Measurements from ENCODE around the gene SLC39A11. TPM values are rescaled to one million over a fixed set of nuclear protein-coding genes. Genes with fewer than 3 reads are reported as not detected.
A peak's percentile ranks its signal among the peaks of the same experiment; 100 is the strongest.
"Not testable (repeated sequence)": the region's sequence is repeated elsewhere in the genome, so short reads cannot be mapped to it uniquely, and the experiment has no call there.

Gene SLC39A11
- total RNA-seq, 2 donors from 2014 or later, result 23.3 to 32.5 TPM

GRCh38 chr17:72708682-72709081 lies 383.8 kb downstream of the SLC39A11 start:
- H3K4me3 Mint-ChIP-seq; H3K36me3 Mint-ChIP-seq (ENCODE audit: low read depth); H3K9me3 ChIP-seq (ENCODE audit: control insufficient read depth, low read length, poor library complexity, severe bottlenecking); ATAC-seq; H3K27me3 Mint-ChIP-seq; DNase-seq: not testable (repeated sequence)
- H3K4me1 Mint-ChIP-seq, result peaks cover 13% of the 10 kb centered on the region
- H3K27ac Mint-ChIP-seq, result peak overlapping the region; percentile 71

- ATAC-seq (no peak), DNase-seq (no peak)
- no peak overlapping the region for H3K4me3 Mint-ChIP-seq
- H3K27me3 Mint-ChIP-seq, result no peaks in the 10 kb centered on the region
- no peaks in the 10 kb centered on the region for H3K9me3 ChIP-seq (ENCODE audit: control insufficient read depth, low read length, poor library complexity, severe bottlenecking)
- H3K36me3 Mint-ChIP-seq (ENCODE audit: low read depth), result no peaks in the 10 kb centered on the region
- H3K27ac Mint-ChIP-seq, result no peak overlapping the region
- H3K4me1 Mint-ChIP-seq, result peaks cover 13% of the 10 kb centered on the region
Observed at GRCh38 chr17:72707881-72708280, 384.6 kb downstream of the SLC39A11 start.

- Mint-ChIP-seq H3K4me3 (no peak overlapping the region), H3K36me3 (ENCODE audit: low read depth) (no peaks in the 10 kb centered on the region), H3K27ac (no peak overlapping the region), H3K27me3 (no peaks in the 10 kb centered on the region), H3K4me1 (peaks cover 13% of the 10 kb centered on the region)
- DNase-seq (no peak), ATAC-seq (no peak)
- no peaks in the 10 kb centered on the region for H3K9me3 ChIP-seq (ENCODE audit: control insufficient read depth, low read length, poor library complexity, severe bottlenecking)
Observed at GRCh38 chr17:72706396-72706981, 386.0 kb downstream of the SLC39A11 start.

- DNase-seq (no peak), ATAC-seq (no peak)
- Mint-ChIP-seq H3K27me3 (no peaks in the 10 kb centered on the region), H3K36me3 (ENCODE audit: low read depth) (no peaks in the 10 kb centered on the region), H3K4me1 (peaks cover 11% of the 10 kb centered on the region), H3K4me3 (no peak overlapping the region), H3K27ac (no peak overlapping the region)
- no peaks in the 10 kb centered on the region for H3K9me3 ChIP-seq (ENCODE audit: control insufficient read depth, low read length, poor library complexity, severe bottlenecking)
Observed at GRCh38 chr17:72705905-72706395, 386.5 kb downstream of the SLC39A11 start.

GRCh38 chr17:72702998-72703397 lies 389.5 kb downstream of the SLC39A11 start:
- Mint-ChIP-seq H3K27me3 (no peaks in the 10 kb centered on the region), H3K27ac (no peak overlapping the region), H3K36me3 (ENCODE audit: low read depth) (no peaks in the 10 kb centered on the region), H3K4me3 (no peak overlapping the region), H3K4me1 (no peaks in the 10 kb centered on the region)
- no peaks in the 10 kb centered on the region for H3K9me3 ChIP-seq (ENCODE audit: control insufficient read depth, low read length, poor library complexity, severe bottlenecking)
- DNase-seq (no peak), ATAC-seq (no peak)

GRCh38 chr17:72702136-72702735 lies 390.3 kb downstream of the SLC39A11 start:
- Mint-ChIP-seq H3K27me3 (no peaks in the 10 kb centered on the region), H3K4me3 (no peak overlapping the region), H3K27ac (no peak overlapping the region), H3K36me3 (ENCODE audit: low read depth) (no peaks in the 10 kb centered on the region), H3K4me1 (no peaks in the 10 kb centered on the region)
- no peak for ATAC-seq
- no peaks in the 10 kb centered on the region for H3K9me3 ChIP-seq (ENCODE audit: control insufficient read depth, low read length, poor library complexity, severe bottlenecking)
- DNase-seq, result no peak

DNA sequence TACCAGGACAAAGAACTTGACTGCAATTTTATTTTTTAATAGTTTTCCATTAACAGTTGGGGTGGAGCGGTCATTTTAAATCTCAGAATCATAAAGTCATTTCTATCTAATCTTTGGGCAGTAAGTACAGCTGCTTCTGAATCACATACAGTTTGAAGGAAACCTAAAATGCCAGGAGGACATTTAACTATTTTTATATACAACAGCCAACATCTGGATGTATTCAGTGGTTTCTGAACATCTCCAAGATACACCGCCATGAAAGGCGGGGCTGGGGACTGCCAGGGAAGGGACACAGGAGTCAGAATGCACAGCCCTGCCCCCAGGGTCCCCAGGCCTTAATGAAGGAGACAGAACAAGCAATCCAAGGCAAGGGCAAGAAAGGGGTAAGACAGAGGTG lies 392.3 kb downstream of the SLC39A11 start:
- H3K36me3 Mint-ChIP-seq (ENCODE audit: low read depth), result peaks cover 2% of the 10 kb centered on the region

DNA sequence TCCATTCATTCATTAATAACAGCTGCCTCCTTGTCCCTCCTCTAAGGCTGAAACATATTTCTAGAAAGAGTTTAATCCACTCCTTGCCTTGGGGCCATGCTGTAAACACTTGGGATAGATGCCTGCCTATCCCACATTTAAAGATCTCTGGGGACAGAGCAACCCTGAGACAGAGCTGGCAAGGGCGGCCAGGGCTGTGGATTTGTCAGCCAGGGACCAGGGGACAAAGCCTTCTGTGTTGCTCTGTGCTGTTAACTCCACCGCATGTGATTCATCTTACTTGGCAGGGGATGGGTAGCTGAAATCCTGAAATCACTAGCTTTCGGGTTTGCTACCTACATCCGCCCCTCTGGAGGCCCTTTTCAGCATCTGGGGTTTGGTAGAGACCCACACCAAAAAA lies 392.9 kb downstream of the SLC39A11 start:
- no peaks in the 10 kb centered on the region for H3K9me3 ChIP-seq (ENCODE audit: control insufficient read depth, low read length, poor library complexity, severe bottlenecking)
- no peak for ATAC-seq
- Mint-ChIP-seq H3K4me1 (peaks cover 2% of the 10 kb centered on the region), H3K27ac (no peak overlapping the region), H3K4me3 (no peak overlapping the region), H3K36me3 (ENCODE audit: low read depth) (peaks cover 2% of the 10 kb centered on the region), H3K27me3 (no peaks in the 10 kb centered on the region)
- DNase-seq, result no peak

More for the DNA sequence above, 392.3 kb downstream of the SLC39A11 start:
- no peak for ATAC-seq
- H3K27me3 Mint-ChIP-seq, result no peaks in the 10 kb centered on the region
- peaks cover 2% of the 10 kb centered on the region for H3K4me1 Mint-ChIP-seq
- no peak overlapping the region for H3K4me3 Mint-ChIP-seq
- H3K27ac Mint-ChIP-seq, result no peak overlapping the region
- no peak for DNase-seq
- H3K9me3 ChIP-seq (ENCODE audit: control insufficient read depth, low read length, poor library complexity, severe bottlenecking), result no peaks in the 10 kb centered on the region

- no peaks in the 10 kb centered on the region for H3K27me3 Mint-ChIP-seq
- no peak for ATAC-seq
- peaks cover 2% of the 10 kb centered on the region for H3K4me1 Mint-ChIP-seq
- H3K36me3 Mint-ChIP-seq (ENCODE audit: low read depth), result peaks cover 2% of the 10 kb centered on the region
- H3K9me3 ChIP-seq (ENCODE audit: control insufficient read depth, low read length, poor library complexity, severe bottlenecking), result no peaks in the 10 kb centered on the region
- DNase-seq, result no peak
- no peak overlapping the region for H3K27ac Mint-ChIP-seq
- no peak overlapping the region for H3K4me3 Mint-ChIP-seq
Observed at GRCh38 chr17:72697602-72698146, 394.8 kb downstream of the SLC39A11 start.

DNA sequence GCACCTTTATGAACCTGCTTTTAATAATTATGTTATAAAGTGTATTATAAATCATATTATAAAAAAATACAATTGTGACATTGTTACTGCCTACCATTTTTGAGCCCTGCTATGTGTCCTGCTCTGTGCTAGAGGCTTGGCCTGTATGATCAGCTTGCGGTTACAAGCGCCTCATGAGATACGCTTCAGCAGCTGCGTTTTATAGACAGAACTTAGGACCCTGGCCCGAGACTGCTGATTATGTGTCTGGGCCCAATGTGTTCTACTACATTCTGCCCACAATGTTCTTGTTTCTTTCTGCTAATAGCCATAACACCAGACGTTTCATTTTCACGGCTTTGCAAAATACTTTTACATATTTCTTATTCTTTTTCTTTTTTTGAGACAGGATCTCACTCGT lies 395.8 kb downstream of the SLC39A11 start:
- ATAC-seq (no peak), DNase-seq (no peak)
- H3K9me3 ChIP-seq (ENCODE audit: control insufficient read depth, low read length, poor library complexity, severe bottlenecking), result no peaks in the 10 kb centered on the region
- H3K4me3 Mint-ChIP-seq, result no peak overlapping the region
- peaks cover 2% of the 10 kb centered on the region for H3K36me3 Mint-ChIP-seq (ENCODE audit: low read depth)
- no peak overlapping the region for H3K27ac Mint-ChIP-seq
- H3K4me1 Mint-ChIP-seq, result peaks cover 2% of the 10 kb centered on the region
- H3K27me3 Mint-ChIP-seq, result no peaks in the 10 kb centered on the region

DNA sequence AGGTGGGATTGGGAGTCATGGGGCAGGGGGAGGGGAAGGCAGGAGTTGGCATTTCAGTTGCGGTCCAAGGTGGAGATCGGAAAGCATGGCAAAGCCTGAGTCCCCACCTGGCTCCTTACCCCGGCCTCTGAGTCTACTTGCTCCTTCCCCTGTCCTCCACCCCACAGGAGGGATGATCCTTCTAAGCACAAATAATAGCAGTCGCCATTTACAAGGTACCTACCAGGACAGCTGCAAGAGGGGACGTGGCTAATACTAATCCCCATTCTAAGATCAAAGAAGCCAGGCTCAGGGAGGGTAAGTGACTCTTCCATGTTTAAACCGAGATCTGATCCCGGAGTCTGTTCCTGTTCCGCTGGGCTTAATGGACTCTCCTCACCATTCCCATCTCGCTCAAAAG lies 396.3 kb downstream of the SLC39A11 start:
- peak overlapping the region; percentile 72 for H3K27ac Mint-ChIP-seq
- H3K4me3 Mint-ChIP-seq, result no peak overlapping the region
- ATAC-seq, result no peak
- H3K9me3 ChIP-seq (ENCODE audit: control insufficient read depth, low read length, poor library complexity, severe bottlenecking), result no peaks in the 10 kb centered on the region
- peaks cover 2% of the 10 kb centered on the region for H3K4me1 Mint-ChIP-seq
- DNase-seq, result no peak
- H3K27me3 Mint-ChIP-seq, result no peaks in the 10 kb centered on the region
- peaks cover 2% of the 10 kb centered on the region for H3K36me3 Mint-ChIP-seq (ENCODE audit: low read depth)

DNA sequence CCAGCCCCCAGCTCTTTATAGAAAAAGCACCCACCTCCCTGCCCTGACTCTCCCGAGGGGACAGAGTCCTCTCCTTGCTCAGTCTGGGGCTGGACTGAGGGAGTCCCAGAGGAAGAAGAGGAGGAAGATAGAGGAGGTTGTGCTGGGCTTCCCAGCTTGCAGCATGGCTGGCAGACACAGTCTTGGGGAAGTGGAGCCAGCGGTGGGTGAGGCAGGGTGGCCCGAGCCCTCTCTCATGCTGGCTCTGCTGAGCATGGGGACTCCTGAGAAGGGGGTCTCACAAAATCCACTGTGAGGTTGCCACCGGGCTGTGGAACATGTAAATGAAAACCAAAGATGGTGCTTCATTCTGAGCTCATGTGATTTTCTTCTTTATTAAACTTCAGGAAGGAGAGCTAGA lies 398.5 kb downstream of the SLC39A11 start:
- H3K27ac Mint-ChIP-seq, result no peak overlapping the region
- H3K36me3 Mint-ChIP-seq (ENCODE audit: low read depth), result peaks cover 2% of the 10 kb centered on the region
- H3K27me3 Mint-ChIP-seq, result no peaks in the 10 kb centered on the region
- no peak overlapping the region for H3K4me3 Mint-ChIP-seq
- ATAC-seq (no peak), DNase-seq (no peak)
- H3K9me3 ChIP-seq (ENCODE audit: control insufficient read depth, low read length, poor library complexity, severe bottlenecking), result no peaks in the 10 kb centered on the region
- peaks cover 2% of the 10 kb centered on the region for H3K4me1 Mint-ChIP-seq

DNA sequence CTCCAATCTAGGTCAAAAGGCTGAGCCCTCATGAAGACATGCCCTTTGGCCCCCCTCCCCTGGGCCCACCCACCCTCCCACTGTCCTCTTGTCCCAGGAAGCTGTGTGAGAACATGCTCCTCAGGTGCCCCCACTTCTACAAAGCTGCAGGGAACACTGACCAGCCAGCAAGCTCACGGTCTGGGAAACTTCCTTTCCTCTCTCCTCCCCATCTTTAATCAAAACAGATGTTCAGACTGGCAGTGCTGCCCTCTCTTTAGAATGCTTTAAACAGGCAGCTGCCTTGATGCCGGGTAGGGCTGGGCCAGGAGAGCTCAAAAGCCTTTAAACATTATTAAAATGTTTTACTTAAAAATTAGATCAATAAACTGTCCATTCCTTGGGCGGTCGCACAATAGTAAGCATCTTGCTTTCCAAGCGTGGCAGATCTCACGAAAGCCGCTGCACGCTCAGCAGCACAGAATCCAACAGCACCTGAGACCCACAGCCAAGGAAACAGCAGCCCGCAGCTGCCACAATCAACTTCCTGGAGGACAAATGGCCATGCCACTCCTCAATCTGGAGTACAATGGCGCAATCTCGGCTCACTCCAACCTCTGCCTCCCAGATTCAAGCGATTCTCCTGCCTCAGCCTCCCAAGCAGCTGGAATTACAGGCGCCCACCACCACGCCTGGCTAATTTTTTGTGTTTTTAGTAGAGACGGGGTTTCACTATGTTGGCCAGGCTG lies 399.2 kb downstream of the SLC39A11 start:
- H3K4me1 Mint-ChIP-seq, result peaks cover 2% of the 10 kb centered on the region
- no peak for DNase-seq
- no peak overlapping the region for H3K27ac Mint-ChIP-seq
- peaks cover 2% of the 10 kb centered on the region for H3K36me3 Mint-ChIP-seq (ENCODE audit: low read depth)
- no peaks in the 10 kb centered on the region for H3K27me3 Mint-ChIP-seq
- no peaks in the 10 kb centered on the region for H3K9me3 ChIP-seq (ENCODE audit: control insufficient read depth, low read length, poor library complexity, severe bottlenecking)
- H3K4me3 Mint-ChIP-seq, result no peak overlapping the region
- ATAC-seq, result no peak
